Stimulated activated CD4-positive, alpha-beta T cell treated with anti-CD3 and anti-CD28 coated beads, Interleukin-4, amount 100 ng/mL, for 24 hours (primary cell): ENCODE measurements around the gene HNRNPL.
"Not testable (repeated sequence)": the region's sequence is repeated elsewhere in the genome, so short reads cannot be mapped to it uniquely, and the experiment has no call there.

Experiments
- DNase-seq: peaks from one replicate; pipeline ENCODE4 v3.0.0-alpha.2; 2020

The HNRNPL gene

DNA sequence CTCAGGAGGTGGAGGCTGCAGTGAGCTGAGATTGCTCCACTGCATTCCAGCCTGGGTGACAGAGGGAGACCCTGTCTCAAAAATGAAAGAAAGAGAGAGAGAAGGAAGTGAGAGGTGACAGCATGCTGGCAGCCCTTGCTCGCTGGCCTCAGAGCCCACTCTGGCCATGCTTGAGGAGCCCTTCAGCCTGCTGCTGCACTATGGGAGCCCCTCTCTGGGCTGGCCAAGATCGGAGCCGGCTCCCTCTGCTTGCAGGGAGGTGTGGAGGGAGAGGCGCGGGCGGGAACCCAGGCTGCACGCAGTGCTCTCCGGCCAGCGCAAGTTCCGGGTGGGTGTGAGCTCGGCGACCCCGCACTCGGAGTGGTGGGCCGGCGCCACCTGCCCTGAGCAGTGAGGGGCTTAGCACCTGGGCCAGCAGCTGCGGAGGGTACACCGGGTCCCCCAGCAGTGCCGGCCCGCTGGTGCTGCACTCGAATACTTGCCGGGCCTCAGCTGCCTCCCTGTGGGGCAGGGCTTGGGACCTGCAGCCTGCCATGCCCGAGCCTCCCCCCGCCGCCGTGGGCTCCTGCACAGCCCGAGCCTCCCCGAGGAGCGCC, 28.5 kb downstream of the HNRNPL start:
- not testable (repeated sequence) for DNase-seq

DNA sequence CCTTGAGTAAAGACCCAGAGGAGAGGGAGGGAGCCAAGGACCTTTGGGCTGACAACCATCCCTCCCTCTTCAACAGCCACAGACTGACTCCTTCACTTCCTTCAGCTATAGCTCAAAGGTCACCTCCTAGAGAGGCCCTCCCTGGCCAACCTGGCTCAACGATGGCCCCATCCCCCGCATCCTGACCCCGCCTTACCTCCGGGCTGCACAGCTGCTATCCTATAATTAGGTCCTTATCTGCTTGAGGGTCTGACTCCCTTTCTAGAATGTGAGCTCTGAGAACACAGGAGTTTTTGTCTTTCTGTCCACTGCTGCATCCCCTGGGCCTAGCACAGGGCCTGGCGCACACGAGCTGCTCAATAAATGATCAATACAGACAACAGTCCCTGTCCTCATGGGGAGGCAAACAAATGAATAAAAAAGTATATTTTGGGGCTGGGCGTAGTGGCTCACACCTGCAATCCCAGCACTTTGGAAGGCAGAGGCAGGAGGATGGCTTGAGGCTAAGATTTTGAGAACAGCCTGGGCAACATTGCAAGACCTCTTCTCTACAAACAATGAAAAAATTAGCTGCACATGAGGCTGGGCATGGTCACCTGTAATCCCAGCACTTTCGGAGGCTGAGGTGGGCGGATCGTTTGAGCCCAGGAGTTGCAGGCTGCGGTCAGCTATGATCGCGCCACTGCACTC, 30.4 kb downstream of the HNRNPL start:
- no peak for DNase-seq

DNA sequence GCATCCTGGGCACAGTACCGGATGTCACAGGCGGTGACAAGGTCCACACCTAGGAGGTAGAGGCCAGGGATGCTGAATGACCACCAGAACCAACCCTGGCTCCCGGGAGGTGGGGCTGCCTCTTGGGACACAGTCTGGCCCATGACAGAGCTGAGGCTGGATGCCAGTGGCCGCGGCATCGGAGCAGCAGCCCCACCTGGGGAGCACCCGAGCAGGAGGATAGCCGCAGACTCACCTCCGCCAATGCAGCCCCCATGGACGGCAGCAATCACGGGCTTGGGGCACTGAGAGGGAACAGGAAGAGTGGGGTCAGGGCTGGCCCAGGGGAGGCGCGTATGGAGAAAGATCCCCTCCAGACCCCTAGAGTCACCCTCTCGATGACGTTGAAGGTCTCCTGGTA, 32.7 kb downstream of the HNRNPL start:
- no peak for DNase-seq

DNA sequence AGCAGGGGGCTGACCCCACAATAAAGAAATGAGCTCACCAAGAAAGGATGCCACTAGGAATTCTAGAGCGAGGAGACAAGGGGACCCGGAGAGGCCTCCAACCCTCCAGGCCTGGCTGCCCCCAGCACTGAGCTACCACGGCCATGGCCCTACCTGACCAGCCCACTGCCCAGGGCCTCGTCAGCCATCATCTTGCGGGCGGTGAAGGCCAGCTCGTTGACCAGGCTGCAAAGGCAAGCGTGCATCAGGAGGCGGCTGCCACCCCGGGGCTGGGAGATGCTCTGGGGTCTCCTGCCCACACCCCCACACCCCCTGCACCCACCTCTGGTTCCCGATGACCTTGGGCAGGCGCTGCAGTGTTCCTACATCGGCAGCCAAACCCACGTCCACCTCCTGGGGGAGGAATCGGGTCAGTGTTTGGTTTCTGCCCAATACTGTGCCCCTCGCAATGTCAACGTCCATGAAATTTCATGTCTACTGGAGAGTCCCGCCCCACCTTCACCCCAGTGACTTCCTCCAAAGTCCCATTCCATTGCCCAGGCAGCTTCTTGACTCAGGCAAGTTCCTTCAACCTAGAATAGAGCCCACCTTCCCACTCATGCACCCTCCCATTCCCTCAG, 33.5 kb downstream of the HNRNPL start:
- no peak for DNase-seq

DNA sequence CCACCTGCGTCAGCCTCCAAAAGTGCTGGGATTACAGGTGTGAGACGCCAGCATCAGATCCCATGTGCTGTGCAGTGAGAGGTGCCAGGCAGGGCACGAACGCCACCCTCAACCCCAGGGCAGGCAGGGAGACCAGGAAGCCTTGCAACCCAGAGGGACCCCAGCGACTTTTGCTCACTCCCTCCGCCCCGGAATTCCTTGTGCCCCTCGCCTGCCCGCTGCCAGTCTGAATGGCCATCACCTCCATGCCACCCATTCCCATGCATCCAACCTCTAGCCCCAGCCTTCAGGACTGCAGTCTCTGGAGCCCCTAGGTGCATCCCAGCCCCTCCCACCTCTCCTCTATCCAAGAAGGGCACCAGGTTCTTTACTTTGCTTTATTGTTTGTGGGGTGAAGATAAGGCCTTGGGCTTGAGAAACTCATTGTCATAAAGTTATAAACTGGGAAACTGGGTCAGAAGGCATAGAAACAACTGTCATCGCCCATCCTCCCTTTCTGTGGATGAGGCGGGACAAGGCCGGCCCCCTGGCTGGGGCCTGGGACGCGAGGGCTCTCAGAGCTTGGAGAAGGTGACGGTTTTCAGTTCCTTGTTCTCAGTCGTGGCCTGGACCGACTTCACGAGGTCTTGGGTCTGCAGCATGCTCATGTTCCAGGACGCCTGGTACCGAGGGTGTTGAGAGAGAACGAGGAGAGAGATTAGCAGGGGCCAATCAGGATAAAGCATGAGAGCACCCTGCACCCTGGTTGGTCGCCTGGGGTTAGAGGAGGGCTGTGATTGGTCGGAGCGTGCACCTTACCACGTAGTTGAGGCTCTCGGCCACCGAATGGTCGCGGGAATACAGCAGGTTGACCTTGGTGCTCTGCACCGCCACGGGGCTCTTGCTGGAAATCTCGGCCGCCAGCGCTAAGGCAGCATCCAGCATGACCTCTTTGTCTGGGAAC, 34.5 kb downstream of the HNRNPL start:
- DNase-seq: no peak

DNA sequence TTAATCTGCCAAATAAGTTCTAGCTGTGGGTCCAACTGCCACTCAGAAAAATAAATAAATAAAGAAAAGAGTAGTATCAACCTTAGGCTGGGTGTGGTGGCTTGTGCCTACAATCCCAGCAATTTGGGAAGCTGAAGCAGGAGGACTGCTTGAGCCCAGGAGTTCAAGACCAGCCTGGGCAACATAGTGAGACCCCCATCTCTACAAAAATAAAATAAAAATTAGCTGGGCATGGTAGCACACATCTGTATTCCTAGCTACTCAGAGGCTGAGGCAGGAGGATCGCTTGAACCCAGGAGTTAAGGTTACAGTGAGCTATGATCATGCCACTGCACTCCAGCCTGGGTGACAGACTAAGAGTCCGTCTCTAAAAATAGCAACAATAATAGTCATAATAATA, 35.9 kb downstream of the HNRNPL start:
- not testable (repeated sequence) for DNase-seq

DNA sequence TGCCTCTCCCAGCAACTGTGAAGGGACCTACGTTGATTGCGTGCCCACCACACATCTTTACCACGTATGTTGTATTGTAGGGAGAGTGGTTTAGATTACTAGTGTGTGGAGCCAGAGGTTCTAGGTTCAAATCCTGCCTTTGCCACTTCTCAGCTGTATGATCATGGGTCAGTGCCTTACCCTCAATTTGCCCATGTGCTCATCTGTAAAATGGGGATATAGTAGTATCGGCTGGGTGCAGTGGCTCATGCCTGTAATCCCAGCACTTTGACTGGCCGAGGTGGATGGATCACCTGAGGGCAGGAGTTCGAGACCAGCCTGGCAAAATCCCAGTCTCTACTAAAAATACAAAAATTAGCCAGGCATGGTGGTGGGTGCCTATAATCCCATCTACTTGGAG, 36.5 kb downstream of the HNRNPL start:
- DNase-seq: no peak

DNA sequence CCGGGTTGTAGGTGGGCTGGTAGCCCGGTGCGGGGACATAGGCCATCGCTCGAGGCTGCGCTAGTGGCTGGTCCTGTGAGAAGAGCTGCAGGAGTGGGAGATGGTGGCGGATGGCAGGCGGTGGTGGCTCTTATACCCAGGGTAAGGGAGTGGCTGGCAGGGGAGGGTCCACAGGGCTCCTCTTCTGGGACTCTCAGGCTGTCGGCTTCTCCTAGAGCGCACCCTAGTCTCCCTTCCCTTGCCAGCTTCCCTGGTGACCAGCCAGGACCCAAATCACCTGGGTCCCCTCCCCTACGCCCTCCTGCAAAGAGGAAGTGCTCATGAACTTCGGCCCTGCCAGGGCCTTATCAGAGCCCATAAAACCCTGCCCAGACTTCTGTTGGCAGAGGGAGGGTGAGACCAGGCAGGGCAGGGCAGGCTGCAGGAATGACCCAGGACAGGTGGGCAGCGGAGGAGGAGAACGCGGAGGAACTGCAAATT, 36.9 kb downstream of the HNRNPL start, which contains the start of gene LGALS4:
Gene LGALS4, minus strand, starts transcription at position 105 of the 480 bp plus-strand sequence. Its CDS starts 59 bp downstream, at position 46.
- DNase-seq: no peak

DNA sequence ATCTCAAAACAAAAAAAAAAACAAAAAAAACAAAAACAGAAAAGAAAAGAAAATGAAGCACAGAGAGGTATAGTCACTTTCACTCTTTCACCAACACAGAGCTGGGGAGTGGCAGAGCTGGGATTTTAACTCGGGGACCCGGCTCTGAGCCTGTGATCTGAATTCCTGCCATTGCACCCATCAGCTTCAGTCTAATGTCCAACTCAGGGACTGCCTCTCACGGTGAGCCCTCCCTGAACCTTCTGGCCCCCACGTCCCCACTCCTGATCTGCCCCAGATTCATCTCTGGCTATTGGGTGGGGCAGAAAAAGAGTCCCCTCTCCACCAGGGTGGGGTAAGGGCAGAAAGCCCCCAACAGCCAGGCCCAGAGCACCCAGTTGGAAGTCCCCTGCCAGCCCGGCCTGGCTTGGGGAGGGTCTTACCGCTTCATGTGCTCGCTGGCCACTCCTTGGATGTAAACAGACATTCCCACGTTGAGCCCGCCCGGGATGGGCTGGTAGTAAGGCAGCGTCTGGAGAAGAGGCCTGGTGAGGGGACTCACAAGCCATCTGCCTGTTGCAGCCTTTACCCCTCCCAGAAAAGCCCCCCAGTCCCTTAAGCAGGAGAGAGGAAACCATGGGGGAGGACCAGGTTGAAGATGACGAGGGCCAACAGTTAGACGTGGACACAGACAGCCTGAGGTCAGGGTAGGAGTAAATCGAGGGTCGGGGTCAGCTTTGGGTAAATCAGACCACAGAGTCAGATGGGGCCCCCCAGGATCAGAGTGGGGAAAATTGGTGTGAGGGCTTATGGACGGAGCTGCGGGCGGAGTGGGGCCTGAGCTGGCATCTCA, 37.6 kb downstream of the HNRNPL start:
- DNase-seq: no peak

DNA sequence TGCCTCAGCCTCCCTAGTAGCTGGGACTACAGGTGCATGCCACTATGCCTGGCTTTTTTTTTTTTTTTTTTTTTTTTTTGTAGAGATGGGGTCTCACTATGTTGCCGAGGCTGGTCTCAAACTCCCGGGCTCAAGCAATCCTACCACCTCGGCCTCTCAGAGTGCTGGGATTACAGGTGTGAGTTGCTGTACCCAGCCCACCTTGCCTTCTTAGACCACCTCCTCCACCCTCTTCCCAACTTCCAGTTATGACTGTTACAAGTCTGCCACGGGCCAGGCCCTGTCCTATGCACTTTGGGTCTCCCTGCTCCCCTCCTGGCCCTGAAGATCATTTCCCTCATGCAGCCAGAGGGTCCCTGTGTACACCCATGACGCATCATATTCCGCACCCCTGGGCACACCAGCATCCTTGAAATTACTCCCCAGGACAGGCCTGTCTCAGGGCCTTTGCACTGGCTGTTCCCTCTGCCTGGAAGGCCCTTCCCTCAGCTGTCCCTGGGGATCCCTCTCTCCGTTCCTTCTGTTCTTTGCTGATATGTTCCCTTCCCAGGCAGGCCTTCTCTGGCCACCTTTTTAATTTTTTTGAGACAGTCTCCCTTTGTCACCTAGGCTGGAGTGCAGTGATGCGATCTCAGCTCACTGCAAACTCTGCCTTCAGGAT, 40.1 kb downstream of the HNRNPL start:
- no peak for DNase-seq

DNA sequence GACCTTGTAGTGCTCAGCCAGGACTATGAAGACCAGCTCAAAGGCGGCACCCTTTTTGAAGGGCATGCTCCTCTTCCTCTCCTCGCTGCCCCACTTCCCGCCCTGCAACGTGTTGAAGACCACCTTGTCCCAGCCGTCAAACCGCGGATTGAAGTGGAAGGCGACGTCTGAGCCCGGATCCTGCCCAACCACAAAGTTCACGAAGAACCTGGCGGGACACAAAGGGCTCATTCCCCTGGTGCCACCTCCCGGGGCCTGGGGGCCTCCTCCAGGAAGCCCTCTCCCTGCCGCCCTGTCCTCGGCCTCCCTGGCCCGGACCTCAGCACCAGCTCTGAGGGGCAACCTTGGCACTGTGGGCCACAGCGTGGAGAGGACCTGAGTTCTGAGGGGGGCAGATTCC, 41.0 kb downstream of the HNRNPL start:
- DNase-seq: no peak

DNA sequence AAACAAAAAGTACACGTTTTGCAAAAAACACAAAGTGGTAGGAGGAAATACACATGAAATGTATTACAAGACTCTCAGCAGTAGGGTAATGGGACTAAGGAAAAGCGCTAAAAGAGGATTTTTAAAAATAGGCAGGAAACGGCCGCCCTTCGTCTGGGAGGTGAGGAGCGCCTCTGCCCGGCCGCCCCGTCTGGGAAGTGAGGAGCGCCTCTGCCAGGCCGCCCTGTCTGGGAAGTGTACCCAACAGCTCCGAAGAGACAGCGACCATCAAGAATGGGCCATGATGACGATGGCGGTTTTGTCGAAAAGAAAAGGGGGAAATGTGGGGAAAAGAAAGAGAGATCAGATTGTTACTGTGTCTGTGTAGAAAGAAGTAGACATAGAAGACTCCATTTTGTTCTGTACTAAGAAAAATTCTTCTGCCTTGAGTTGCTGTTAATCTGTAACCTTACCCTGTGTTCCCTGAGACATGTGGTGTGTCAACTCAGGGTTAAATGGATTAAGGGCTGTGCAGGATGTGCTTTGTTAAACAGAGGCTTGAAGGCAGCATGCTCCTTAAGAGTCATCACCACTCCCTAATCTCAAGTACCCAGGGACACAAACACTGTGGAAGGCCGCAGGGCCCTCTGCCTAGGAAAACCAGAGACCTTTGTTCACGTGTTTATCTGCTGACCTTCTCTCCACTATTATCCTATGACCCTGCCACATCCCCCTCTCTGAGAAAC, 42.2 kb downstream of the HNRNPL start:
- DNase-seq: not testable (repeated sequence)

DNA sequence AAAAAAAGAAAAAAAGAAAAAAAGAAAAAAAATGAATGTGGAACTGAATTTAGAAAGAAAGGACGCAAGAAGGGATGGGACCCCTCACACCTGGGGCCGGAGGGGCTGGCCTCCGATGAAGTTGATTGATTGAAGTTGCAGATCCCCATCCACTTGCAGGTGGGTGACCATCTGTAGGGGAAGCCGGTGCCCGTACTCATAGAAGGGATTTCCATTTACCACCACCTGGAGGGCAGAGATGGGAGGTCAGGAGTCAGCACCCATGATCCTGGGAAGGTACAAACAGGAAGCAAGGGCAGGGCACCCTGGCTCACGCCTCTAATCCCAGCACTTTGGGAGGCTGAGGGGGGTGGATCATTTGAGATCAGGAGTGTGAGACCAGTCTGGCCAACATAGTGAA, 43.4 kb downstream of the HNRNPL start:
- DNase-seq: no peak

DNA sequence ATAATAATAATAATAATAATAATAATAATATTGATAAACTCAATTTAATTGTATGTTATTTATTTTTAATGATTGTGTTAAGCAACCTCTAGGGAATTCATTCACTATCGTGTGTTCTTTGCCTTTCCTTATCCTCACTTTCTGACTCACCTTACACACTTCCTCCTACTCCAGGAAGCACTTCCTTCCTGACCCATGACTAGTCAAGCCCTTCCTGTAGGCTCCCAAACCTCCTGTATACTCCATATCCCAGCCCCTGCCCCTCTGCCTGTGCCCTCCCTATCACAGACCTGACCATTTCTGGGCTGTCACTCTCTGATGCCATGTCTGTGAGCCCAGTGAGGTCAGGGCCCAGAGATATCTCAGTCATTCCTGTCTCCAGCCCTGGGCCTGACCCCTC, 44.6 kb downstream of the HNRNPL start:
- DNase-seq: no peak

DNA sequence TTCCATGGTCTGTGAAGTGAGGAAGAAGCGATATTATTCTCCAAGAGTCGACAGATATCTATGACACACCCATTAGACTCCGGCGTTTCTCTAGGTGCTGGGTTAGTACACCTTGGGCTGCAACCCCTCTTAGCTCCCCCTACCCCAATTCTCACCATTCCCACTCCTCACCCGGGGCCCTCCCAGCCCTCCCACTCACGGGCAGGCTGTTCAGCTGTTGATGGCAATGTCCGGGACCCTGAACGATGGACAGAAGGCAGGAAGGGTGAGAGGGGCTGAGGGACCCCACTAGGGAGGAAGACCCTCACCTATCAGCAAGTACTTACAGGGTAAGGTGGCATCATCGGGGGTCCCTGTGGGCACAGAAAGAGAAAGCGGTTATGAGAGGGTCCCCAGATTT, 46.2 kb downstream of the HNRNPL start:
- DNase-seq: no peak

DNA sequence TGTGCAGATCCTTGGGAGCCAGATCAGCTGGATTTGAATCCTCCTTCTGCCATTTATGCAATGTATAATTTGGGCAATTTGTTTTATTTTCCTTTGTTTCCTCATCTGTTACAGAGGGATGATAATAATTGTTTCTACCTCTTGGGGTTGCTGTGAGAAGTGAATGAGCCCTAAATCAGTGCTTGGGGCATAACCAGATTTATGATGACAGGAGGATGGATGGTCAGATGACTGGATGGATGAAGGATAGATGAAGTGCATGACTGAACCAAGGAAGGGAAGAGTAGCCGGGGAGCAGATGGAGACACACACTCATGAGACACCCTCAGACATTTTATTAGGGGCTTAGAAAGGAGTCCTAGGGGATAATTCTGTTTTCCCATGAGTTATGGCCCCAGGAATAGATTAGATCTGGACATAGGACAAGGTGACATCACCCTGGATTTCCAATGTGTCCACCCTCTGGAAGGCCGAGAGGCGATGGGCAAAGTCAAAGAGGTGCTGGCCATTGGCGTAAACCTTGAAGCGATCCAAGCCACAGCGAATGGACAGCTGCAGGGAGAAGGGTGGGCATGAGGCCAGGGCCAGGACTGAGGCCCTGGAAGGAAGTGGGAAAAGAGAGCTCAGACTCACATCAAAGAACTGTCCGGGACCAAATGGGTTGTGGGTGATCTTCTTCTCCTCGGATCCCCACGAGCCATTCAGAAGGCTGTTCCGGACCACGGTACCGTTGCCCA, 48.3 kb downstream of the HNRNPL start:
- DNase-seq: no peak

DNA sequence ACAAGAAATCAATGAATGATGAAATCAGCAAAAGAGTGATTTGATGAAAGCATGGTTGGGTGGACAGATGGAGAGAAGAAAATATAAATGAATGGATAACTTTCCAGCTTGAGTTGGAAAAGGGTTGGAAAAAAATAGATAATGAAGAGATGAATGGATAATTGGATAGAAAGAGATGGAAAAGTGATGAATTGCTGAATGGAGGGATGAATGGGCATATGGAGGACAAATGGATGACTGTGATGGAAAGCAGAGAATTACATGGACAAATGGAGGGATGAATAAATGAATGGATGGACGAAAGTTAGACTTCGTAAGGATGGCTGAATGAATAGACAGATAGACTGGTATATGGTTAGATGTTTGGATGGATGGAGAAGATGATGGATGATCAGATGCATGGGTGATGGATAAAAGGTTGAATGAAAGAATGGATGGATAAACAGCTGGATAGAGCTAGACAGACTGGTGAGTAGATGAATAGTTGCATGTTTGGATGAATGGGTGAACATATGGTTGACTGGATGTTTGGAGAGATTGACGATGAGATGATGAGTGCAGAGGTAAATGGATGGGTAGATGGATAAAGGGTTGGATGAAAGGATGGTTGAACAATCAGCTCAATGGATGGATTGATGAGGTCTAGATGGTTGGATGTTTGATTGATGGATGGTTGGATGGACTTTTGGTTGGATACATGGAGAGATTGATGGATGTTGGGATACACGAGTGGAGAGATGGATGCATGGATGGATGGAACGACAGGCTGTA, 49.0 kb downstream of the HNRNPL start:
- DNase-seq: no peak

DNA sequence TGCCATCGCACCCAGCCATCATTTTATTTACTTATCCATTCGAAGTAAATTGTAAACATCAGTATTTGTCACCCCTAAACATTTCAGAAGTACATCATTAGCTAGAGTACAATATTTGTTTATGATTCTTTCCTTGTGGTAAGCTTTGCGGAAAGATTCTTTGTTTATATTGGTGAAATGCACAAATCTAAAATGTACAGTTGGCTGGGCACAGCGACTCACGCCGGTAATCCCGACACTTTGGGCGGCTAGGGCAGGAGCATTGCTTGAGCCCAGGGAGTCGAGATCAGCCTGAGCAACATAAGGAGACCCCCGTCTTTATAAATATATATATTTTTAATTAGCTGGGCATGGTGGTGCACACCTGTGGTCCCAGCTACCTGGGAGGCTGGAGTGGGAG, 50.7 kb downstream of the HNRNPL start:
- DNase-seq: no peak

DNA sequence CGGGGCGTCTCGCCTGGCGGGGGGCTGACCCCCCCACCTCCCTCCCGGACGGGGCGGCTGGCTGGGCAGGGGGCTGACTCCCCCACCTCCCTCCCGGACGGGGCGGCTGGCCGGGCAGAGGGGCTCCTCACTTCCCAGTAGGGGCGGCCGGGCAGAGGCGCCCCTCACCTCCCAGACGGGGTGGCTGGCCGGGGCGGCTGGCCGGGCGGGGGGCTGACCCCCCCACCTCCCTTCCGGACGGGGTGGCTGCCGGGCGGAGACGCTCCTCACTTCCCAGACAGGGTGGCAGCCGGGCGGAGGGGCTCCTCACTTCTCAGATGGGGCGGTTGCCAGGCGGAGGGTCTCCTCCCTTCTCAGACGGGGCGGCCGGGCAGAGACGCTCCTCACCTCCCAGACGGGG, 52.0 kb downstream of the HNRNPL start:
- DNase-seq: not testable (repeated sequence)
